NAMALWA (cell line): Measurements from ENCODE around the gene AKT1.

ENCODE experiments used
- DNase-seq: peaks from one replicate; pipeline ENCODE4 v3.0.0-alpha.2; 2015; ENCODE audit warnings: low spot score

The AKT1 gene

DNA sequence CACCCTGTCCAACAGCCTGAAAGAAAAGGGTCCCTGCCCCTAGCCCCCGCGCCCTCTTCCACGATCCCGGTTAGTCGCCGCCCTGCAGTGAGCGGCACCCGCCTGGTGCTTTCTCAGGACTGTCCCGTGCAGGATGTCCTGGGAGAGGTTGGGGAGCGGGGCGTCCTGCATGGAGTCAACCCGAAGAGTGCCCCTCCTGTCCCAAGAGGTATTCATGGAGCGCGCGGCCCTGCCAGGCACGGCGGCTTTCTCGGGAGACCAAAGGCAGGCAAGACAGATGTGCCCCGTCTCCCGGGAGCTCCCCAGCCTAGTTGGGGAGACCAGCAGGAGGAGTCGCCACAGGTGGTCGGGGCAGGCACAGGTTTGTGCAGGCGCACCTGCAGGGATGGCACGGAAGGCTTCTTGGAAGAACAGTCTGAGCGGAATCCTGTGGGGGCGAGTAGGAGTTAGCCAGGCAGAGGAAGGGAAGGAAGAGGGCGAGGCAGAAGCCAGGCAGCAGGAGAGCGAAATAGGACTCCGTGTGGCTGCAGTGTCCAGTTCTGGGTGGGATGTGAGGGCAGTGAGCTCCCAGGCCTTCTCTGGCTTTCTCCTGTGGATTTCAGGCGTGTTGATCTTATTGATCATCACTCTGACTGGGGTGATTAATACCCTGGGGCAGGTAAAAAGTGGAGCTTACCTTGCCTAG lies 41.9 kb downstream of the AKT1 start:
- no peak for DNase-seq

DNA sequence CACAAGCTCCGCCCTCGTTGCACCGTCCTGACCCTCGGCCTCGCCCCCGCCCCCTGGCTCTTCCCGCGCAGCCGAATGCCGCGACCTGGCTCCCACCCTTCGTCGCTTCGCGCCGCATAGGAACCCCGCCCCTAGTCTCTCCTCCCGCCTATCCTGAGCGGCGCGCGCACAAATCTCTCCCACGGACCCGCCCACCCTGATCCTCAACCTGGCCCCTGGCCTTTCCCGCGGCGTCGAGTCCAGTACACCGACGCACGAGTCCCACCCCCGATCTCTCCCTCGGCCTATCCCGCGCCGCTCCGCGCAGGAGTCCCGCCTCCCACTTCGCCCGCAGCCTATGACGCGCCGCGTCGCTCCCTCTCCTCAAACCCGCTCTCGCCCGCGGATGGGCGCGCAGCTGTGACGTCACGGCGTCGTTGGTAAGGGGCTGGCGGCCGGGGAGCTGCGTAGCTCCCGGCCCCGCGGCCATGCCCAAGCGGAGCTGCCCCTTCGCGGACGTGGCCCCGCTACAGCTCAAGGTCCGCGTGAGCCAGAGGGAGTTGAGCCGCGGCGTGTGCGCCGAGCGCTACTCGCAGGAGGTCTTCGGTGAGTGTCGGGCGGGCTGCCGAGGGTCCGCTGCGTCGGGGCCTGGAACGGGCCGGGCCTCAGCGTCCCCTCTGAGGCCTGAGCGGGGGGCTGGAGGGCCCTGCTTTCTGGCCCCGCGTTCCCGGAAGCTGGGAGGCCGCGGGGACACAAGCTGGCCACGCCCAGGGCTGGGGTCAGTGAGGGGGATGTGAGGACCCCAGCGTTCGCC lies 42.6 kb downstream of the AKT1 start, which contains the start of gene SIVA1:
Gene SIVA1 (plus strand): TSS at position 413 of the 793 bp plus-strand sequence. CDS start 55 bp downstream, at position 468.
- DNase-seq = peak; percentile 99

DNA sequence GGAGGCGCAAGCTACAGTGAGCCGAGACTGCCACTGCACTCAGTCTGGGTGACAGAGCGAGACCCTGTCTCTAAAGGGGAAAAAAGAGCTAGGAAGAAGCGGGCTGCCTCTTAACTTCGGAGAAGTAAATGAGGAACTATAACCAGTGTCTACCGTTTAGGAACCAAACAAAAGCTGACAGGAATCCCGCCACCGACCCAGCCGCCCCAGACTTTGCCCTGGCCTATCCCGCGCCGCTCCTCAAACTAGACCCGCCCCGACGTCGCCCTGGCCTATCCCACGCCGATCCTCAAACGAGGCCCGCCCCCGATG lies 43.2 kb downstream of the AKT1 start:
- DNase-seq = no peak

DNA sequence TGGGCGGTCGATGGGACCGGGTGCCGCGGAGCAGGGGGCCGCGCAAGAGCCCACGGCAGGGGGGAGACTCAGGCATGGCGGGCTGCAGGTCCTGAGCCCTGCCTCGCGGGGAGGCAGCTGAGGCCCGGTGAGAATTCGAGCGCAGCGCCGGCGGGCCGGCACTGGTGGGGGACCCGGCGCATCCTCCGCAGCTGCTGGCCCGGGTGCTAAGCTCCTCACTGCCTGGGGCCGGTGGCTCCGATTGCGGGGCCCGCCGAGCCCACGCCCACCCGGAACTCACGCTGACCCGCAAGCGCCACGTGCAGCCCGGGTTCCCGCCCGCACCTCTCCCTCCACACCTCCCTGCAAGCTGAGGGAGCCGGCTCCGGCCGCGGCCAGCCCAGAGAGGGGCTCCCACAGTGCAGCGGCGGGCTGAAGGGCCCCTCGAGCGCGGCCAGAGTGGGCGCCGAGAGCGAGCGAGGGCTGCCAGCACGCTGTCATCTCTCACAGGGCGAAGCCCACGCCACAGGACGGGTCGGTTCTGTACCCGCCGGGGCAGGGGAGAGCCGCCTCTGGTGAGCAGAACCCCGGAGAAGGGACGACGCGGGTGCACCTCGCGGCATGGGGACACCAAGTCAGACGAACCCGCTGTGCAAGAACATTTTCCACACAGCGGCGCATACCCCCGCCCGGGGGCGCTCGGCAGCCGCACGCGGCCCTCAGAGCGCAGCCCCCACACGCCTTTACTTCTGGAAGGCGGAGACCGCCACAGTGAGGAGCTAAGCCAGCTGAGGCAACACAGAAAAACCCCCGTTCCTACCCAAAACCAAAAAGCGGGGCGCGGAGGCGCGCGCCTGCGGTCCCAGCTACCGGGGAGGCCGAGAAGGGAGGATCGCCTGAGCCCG lies 43.8 kb downstream of the AKT1 start:
- DNase-seq = no peak

DNA sequence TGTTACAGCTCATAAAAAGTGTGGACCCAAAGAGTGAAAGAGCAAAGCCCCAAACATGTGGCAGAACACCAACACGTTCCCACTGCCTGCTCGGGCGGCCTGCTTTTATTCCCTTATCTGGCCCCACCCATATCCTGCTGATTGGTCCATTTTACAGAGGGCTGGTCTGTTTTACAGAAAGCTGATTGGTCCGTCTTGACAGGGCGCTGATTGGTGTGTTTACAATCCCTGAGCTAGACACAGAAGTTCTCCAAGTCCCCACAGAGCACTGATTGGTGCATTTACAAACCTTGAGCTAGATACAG lies 44.8 kb downstream of the AKT1 start:
- peak; percentile 55 for DNase-seq

DNA sequence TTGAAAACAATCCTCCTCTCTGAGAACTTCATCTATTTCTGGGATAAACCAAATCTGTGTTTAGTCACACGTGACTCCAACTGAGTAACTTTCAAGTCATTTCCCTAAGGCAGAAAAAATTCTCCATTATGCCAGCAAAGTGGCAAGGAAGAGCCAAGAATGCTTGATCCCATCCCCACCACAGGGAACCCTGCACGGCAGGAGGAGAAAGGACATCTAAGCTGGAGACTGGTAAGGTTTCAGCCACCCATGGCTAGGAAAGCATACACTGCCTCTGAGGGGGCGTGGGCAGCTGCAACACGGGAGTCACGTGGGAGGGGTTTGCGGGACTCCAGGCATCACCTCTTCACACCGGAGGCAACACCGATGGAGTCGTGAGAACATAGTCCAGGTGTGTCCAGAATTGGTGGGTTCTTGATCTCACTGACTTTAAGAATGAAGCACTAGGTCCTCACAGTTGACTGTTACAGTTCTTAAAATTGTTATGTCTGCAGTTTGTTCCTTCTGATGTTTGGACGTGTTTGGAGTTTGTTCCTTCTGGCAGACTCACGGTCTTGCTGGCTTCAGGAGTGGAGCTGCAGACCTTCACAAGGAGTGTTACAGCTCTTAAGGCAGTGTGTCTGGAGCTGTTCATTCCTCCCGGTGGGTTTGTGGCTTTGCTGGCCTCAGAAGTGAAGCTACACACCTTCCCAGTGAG lies 45.3 kb downstream of the AKT1 start:
- DNase-seq = no peak

DNA sequence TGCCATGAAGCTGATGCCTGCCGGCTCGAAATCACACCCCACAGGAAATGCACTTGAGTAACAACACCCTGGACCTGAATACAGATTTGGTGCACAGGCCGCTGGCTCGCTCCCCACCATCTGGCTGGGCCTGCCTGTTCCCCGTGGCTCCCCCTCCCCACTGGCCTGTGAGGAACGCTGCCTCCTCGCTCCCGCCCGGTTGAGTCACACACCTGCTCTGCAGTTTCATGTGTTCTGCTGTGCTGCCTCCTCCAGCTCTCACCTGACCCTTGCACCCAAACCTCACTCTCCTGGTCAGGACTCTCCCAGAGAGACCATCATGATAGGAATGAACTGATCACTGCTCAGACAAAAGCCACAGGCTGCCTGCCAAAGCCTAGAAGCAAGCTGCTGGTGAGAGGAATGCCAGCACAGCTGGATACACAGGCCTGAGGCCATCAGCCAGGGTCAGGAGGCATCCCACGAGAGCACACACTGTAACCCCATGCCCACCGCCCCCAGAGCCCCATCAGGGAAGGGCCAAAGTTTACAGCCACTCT lies 46.4 kb downstream of the AKT1 start:
- no peak for DNase-seq

DNA sequence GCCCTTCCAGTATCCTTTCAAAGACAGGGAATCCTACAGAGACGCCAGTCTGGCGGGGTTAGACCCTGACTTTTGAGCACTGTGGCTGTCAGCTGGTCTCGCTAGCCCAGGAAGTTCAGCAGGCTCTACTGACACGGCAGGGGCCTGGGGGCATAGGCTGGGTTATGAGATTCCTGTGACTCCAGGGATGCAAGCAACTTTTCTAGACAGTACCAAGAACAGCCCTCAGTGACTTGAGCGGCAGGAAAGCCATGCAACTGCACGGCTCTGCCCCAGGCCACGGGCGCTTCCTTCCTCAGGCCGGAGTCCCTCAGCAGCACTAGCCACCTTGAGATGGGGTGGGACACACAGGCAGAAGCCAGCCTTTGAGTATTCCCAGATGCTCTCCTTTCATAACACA lies 47.7 kb downstream of the AKT1 start:
- DNase-seq = no peak

DNA sequence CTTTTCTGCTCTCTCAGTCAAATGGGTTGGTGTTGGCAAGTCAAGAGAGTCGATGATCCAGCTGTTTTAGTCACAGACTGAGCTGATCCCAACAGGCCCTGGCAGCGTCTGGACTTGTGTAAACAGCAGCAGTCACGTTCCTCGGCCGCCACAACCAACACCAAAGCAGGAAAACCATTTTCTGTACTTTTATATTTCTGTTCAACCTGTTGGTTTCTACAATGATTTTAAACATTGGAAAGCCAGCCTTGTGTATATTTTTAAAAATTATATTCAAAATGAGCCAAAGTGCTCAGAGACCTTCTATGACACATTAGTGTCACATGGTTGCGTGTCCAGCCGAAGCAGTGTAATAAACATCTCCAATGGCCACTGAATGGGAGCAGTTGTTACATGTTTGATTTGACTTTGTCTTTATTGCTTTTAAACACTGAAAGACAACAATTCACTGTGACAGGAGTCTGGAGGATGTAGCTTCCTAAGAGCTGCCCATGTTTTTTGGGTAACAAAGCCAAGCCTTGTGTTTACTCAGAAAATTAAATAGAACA lies 48.5 kb downstream of the AKT1 start:
- no peak for DNase-seq

DNA sequence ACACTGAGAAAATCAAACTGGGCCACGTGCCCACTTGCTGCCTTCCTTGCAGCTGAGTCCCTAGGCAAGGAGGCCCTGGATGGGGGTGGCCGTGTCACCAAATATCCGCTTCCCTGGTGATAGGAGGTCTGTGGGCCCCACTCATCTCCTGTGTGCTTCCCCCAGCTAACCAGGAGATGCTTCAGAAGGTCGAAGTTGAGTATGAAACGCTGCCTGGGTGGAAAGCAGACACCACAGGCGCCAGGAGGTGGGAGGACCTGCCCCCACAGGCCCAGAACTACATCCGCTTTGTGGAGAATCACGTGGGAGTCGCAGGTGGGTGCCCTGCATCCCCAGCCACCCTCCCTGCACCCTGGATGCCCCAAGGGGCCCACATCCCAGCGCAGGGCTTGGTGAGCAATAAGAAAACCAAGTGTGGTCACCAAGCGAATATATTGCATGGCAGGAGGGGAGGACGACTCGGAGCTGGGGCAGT lies 49.4 kb downstream of the AKT1 start:
- no peak for DNase-seq

DNA sequence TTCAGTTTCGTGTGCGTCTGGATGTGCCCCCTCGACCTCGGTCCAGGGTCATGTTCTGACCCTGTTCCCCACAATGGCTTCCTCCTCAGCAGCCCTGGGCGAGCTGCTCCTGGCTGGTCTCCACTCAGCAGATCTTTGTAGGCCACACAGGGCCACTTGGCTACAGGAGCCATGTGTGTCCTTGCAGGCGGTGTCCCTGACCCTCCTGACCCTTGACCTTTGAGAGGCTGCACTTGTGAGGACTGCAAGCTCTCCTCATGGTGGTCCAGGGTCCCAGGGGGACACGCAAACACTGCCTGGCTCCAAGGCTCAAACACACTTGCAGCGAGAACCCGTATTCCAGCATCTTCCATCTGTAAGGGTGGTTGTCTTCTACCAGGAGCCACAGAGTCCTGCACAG lies 50.1 kb downstream of the AKT1 start:
- DNase-seq = no peak

DNA sequence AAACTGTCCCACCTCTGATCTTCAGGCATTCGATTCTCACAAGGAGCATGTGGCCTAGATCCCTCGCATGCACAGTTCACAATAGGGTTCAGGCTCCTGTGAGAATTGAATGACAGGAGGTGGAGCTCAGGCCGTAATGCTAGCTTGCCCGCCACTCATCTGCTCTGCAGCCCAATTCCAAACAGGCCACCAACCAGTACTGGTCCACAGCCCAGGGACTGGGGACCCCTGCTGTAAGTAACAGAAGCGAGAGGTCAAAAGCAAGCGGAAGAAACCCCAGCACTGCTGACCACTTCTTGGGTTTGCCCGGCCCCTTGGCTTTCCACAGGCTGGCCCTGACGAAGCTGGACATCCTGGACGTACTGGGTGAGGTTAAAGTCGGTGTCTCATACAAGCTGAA lies 51.1 kb downstream of the AKT1 start:
- DNase-seq = no peak

DNA sequence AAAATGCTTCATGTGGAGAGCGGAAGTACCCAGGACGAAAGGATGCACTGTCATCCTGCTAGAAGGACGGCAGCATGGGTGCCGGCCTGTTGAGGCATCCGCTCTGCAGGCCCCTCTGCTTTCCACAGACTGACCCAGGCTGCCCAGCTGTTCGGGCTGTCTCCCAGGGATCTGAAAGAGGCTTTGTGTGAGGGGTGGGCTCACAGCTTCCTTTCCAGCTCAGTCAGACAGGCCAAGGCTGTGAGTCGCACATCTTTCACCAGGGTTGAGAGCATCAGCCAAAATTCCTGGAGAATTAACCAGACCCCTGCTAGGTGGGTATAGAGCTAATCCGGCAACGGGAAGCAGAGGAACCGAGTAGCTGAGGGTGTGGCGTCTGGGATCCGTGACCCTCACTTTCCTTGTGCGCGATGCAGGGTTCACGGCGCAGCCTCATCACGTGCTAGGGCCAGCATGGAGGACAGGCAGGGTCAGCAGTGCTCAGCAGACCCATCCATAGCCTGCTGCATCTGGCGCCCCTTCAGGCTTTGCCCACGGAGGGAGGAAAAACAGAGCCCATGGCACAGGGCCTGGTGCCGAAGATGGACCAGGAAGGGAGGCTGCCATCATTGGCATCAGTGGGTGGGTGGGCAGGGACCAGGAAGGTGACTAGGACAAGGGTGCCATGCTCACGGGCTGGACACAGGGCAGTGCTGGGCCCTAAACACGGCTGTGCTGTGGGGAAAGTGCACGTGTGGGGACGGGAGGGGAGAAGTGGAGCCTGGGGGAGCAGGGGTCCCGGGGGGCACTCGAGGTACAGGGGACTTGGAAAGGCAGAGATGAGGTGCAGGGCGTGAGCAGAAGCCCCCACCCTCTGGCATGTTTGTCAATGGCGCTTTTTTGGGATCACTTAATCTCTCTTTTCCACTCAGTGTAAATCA lies 51.8 kb downstream of the AKT1 start:
- no peak for DNase-seq

DNA sequence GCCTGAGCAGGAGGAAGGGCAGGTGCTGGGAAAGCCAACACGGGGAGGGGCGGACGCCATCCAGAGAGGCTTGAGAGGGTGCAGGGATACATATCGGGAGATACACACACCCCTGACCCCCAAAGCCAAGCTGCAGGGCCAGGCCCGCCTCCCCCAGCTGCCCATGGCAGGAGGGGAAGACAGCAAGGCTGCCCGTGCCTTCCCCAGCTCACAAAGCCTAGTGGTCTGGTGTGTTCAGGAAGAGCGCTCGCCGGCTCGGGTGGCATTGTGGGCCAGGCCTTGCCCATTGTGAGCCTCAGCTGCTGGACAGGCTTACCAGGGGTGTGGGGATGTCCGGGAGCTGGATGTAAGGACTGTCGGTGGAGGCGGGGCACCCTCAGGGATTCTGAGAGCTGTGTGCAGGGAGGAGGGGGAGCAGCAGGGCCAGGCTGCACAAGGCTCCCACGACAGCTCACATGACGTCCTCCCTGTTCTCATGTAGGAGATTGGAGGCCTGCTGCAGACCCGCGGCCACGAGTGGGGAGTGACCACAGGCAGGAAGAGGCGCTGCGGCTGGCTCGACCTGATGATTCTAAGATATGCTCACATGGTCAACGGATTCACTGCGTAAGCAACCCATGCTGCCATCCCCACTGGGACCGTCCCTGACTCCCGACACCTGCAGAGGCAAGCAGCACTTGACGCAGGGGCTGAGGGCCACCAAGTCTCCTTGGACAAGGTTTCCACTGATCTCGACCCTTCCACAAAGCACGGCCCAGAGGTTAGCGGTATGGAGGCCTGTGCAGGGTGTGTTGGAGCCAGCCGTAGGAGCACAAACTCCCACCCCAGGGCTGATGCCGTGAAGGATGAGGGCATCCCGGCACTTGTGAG lies 52.7 kb downstream of the AKT1 start:
- DNase-seq = no peak

DNA sequence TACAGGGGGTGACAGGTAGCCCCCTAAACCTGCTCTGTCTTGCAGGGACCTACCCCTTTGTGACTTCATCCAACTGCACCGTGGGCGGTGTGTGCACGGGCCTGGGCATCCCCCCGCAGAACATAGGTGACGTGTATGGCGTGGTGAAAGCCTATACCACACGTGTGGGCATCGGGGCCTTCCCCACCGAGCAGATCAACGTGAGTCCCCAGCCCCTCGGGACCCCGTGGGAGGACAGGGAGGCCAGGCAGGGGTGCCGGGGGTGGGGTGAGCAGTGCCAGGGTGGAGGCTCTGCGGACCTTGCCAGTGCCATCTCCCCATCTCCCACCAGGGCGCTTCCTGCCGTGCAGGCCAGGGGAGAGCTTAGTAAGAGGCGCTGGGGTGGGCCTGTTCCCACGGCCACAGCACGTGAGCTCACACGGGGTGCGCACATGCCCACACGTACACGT lies 53.7 kb downstream of the AKT1 start:
- no peak for DNase-seq

DNA sequence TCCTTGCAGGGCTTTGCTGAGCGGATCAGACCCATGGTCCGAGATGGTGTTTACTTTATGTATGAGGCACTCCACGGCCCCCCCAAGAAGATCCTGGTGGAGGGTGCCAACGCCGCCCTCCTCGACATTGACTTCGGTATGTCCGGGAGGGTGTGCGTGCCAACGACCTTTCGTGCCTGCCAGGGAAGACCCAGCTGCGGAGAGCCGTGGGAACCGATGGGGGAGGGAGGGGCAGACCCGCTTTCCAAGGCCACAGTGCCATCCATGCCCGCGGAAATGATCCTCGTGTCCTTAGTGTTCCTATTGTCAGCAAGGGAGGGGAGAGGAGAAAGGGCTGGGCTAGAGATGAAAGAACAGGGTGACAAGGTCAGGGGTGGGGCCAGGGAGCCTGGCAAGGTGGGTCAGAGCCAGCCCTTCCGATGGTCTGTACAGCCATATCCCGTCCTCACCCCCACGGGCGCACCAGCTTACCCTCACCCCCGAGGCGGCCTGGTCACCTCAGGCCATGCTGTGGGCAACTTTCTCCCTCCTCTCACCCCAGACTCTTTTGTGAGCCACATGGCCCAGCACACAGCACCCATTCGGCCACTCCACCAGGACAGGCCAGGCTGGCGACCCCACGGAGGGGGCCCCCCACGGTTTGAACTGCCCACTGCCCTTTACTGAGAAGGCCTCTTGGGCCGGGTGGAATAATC lies 54.3 kb downstream of the AKT1 start:
- DNase-seq = no peak

DNA sequence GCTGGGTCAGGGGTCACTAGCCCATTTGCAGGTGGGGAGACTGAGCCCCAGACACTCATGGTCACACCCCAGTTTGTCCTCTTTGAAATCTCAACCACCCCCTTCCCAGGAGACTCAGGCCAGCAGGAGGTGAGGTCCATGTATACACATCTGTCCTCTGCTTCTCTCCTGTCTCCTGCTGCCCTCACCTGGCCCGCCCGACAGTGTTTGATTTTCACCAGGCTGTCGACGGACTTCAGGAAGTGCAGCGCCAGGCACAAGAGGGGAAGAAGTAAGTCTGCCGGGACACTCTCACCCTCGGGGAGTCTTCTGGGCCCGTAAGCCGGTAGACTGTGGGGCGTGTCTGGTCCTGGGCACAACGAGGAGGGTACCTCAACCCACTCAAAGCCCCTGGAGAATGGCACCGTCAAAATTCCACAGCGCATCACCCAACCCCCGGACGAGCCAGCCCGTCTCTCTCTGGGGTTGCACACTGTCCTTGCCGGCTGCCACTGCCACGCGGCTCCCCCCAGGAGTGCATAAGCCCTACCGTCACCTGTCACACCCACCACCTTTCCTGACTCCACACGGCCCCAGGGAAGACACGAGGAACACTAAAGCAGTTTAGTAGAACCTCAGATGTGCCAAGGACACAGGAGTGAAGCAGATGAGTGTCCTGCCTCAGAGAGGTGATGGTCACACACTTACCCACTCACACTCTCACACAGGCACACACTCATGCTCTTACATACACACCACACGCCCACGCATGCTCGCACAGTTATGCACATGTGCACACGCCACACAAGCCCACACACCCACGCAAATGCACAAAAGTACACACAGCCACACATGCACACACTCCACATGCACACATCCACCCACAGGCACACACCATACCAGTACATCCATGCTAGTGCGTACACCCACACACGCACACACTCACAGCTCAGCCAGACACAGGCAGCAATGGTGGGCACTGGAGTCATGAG lies 55.7 kb downstream of the AKT1 start:
- no peak for DNase-seq

DNA sequence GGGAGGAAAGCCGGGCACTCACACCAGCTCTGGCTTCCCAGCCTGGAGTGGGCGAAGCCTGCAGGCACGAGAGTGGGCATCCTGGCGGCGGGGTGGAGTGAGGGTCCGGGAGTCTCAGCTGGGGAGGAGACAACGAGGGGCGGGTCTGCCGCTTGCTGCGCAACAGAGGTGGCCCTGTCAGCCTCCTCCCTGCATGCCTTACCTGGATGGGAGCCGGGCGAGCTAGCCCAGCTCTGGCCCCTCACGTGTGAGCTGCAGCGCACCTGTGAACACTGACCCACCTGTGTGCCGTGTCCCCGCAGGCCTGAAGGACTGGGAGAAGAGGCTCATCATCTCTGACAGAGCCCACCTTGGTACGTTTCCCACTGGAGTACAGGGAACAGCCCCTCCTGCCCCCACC lies 56.5 kb downstream of the AKT1 start:
- no peak for DNase-seq
